ENCODE data around the gene NHLRC2. TPM values are rescaled to one million over a fixed set of nuclear protein-coding genes. Genes with fewer than 3 reads are reported as not detected.

NHLRC2 gene
- total RNA-seq, 2 donors from 2014 or later: 14.0 to 20.5 TPM

GRCh38 chr10:113876461-113876860 is 22.0 kb downstream of the NHLRC2 start:
- no peak for ATAC-seq (replicated peaks)
- Mint-ChIP-seq H3K36me3 (ENCODE audit: low read depth) (peaks cover 37% of the 10 kb centered on the region), H3K4me1 (peaks cover 14% of the 10 kb centered on the region), H3K4me3 (no peak overlapping the region), H3K9me3 (no peaks in the 10 kb centered on the region), H3K27ac (no peak overlapping the region), H3K27me3 (no peaks in the 10 kb centered on the region)

DNA sequence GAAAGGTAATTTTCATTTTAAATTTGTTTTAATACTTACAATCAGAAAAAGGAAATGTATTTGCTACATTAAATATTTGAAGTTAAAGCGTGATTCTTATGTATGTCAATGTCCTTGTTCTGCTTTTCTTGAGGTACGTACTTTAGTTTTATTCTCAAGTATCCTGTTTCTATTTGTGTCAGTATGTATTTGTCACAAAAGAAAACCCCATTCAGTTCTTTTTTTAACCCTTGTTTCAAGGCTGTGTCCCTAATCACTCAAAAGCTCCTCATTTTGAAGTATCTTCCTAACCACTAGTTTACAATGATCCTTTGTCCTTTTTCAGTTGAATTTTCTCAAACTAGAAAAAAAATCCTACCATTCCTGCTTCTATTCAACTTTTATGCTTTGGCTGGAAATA is 25.2 kb downstream of the NHLRC2 start:
- ATAC-seq (replicated peaks): no peak
- no peak overlapping the region for H3K4me3 Mint-ChIP-seq
- H3K27ac Mint-ChIP-seq: no peak overlapping the region
- H3K9me3 Mint-ChIP-seq: no peaks in the 10 kb centered on the region
- no peaks in the 10 kb centered on the region for H3K27me3 Mint-ChIP-seq
- peaks cover 11% of the 10 kb centered on the region for H3K4me1 Mint-ChIP-seq
- H3K36me3 Mint-ChIP-seq (ENCODE audit: low read depth): peaks cover 63% of the 10 kb centered on the region

GRCh38 chr10:113880236-113880635 is 25.8 kb downstream of the NHLRC2 start:
- Mint-ChIP-seq H3K36me3 (ENCODE audit: low read depth) (peaks cover 67% of the 10 kb centered on the region), H3K4me3 (no peak overlapping the region), H3K27ac (no peak overlapping the region), H3K9me3 (no peaks in the 10 kb centered on the region), H3K4me1 (peaks cover 6% of the 10 kb centered on the region), H3K27me3 (no peaks in the 10 kb centered on the region)
- no peak for ATAC-seq (replicated peaks)

GRCh38 chr10:113882240-113882639 is 27.8 kb downstream of the NHLRC2 start:
- no peaks in the 10 kb centered on the region for H3K27me3 Mint-ChIP-seq

DNA sequence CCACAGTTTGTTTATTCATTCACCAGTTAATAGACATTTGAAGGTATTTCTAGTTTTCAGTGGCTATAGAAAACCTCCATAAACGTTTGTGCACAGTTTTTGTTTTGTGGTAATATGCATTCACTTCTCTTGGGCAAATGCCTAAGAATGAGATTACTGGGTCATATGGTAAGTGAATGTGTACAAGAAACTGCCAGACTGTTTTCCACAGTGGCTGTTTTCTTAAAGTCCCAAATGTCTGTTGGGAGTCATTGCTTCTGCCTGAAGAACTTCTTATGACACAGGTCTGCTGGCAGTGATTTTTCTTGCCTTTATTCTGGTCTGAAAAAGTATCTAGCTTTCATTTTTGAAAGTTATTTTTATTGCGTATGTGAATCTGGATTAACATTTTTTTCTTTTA is 35.5 kb downstream of the NHLRC2 start:
- no peak for ATAC-seq (replicated peaks)
- Mint-ChIP-seq H3K4me1 (peaks cover 5% of the 10 kb centered on the region), H3K4me3 (no peak overlapping the region), H3K9me3 (no peaks in the 10 kb centered on the region), H3K36me3 (ENCODE audit: low read depth) (peaks cover 46% of the 10 kb centered on the region), H3K27me3 (no peaks in the 10 kb centered on the region), H3K27ac (no peak overlapping the region)

More at GRCh38 chr10:113882240-113882639, 27.8 kb downstream of the NHLRC2 start:
- Mint-ChIP-seq H3K4me1 (peaks cover 4% of the 10 kb centered on the region), H3K27ac (no peak overlapping the region), H3K4me3 (no peak overlapping the region), H3K36me3 (ENCODE audit: low read depth) (peaks cover 75% of the 10 kb centered on the region), H3K9me3 (no peaks in the 10 kb centered on the region)
- no peak for ATAC-seq (replicated peaks)

GRCh38 chr10:113890769-113891168 is 36.3 kb downstream of the NHLRC2 start:
- H3K36me3 Mint-ChIP-seq (ENCODE audit: low read depth): peaks cover 37% of the 10 kb centered on the region
- H3K4me1 Mint-ChIP-seq: peaks cover 5% of the 10 kb centered on the region
- no peak overlapping the region for H3K27ac Mint-ChIP-seq
- no peak for ATAC-seq (replicated peaks)
- H3K9me3 Mint-ChIP-seq: no peaks in the 10 kb centered on the region
- H3K4me3 Mint-ChIP-seq: no peak overlapping the region
- no peaks in the 10 kb centered on the region for H3K27me3 Mint-ChIP-seq

- Mint-ChIP-seq H3K36me3 (ENCODE audit: low read depth) (peaks cover 30% of the 10 kb centered on the region), H3K4me3 (no peak overlapping the region), H3K9me3 (no peaks in the 10 kb centered on the region), H3K27ac (no peak overlapping the region), H3K27me3 (no peaks in the 10 kb centered on the region), H3K4me1 (peaks cover 5% of the 10 kb centered on the region)
- ATAC-seq (replicated peaks): no peak
Observed at GRCh38 chr10:113891476-113891875, 37.0 kb downstream of the NHLRC2 start.

DNA sequence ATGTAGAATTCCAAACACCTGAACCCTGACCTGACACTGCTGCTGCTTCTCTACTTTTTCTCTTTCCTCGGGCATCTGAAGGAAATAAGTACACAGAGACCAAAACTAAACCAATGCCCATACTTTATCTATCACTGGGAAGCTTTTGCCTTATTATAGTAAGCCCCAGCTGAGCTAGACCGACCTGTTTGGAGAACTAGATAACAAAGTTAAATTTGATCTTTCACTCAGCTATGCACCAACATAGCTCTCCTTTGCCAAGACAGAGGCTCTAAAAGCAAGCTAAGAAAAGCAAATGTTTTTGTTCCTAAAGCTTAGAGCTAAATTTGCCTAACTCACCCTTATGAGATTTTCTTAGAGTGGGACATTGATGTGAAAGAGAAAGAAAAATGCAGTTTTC is 39.1 kb downstream of the NHLRC2 start:
- H3K9me3 Mint-ChIP-seq: no peaks in the 10 kb centered on the region

GRCh38 chr10:113894581-113894980 is 40.1 kb downstream of the NHLRC2 start:
- H3K9me3 Mint-ChIP-seq: no peaks in the 10 kb centered on the region
- H3K27me3 Mint-ChIP-seq: no peaks in the 10 kb centered on the region
- no peak overlapping the region for H3K4me3 Mint-ChIP-seq
- no peak for ATAC-seq (replicated peaks)
- H3K36me3 Mint-ChIP-seq (ENCODE audit: low read depth): peaks cover 34% of the 10 kb centered on the region
- no peak overlapping the region for H3K27ac Mint-ChIP-seq
- peaks cover 5% of the 10 kb centered on the region for H3K4me1 Mint-ChIP-seq

More for the DNA sequence above, 39.1 kb downstream of the NHLRC2 start:
- Mint-ChIP-seq H3K4me3 (no peak overlapping the region), H3K27me3 (no peaks in the 10 kb centered on the region), H3K36me3 (ENCODE audit: low read depth) (peaks cover 28% of the 10 kb centered on the region), H3K4me1 (peaks cover 5% of the 10 kb centered on the region), H3K27ac (no peak overlapping the region)
- no peak for ATAC-seq (replicated peaks)

DNA sequence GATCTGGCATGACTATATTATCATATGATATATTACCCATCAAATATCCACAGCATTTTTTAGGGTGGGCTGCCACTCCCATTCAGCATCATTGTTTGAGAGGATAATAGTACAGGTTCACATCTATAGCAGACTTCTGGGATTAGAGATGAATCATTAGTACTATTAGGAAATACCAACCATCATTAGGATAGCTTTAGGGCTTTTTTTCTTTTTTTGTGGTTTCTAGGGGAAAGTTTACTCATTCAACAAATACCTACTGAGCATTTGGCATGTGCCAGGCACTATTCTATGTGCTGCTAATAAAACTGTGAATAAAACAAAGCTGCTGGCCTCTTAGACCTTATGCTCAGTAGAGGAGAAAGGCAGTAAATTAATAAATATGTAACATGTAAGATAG is 40.6 kb downstream of the NHLRC2 start:
- Mint-ChIP-seq H3K4me3 (no peak overlapping the region), H3K9me3 (no peaks in the 10 kb centered on the region), H3K36me3 (ENCODE audit: low read depth) (peaks cover 29% of the 10 kb centered on the region), H3K27me3 (no peaks in the 10 kb centered on the region), H3K4me1 (peaks cover 5% of the 10 kb centered on the region), H3K27ac (no peak overlapping the region)
- ATAC-seq (replicated peaks): no peak

- ATAC-seq (replicated peaks): no peak
Observed at GRCh38 chr10:113897693-113898618, 43.5 kb downstream of the NHLRC2 start.

DNA sequence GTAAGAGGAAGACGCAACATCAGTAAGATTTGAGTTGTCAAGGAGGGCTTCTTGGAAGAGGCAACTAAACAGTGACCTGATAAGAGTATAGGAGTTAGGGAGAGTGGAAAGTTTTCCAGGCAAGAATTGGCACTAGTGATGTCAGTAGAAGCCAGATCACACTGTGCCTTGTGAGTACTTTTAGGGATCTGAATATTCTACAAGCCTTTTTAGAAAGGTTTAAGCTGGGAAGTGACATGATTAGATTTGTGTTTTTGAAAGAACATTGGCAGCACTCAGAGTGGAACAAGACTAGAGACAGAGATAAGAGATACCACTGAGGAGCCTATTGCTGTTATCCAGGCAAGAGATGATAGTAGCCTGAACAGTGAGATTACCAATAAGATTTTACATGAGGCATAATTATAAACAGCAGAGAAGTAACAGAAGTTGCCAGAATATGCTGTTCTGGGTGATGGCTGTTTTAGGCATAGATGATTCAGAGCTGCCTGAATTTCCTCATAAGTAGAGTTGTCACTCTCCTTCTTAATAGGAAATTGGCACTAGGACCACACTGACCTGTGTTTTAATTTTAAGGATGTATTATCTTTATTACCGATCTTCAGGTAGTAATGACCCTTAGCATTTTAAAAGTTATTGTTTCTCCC is 45.6 kb downstream of the NHLRC2 start:
- Mint-ChIP-seq H3K4me3 (no peak overlapping the region), H3K27ac (no peak overlapping the region), H3K36me3 (ENCODE audit: low read depth) (peaks cover 59% of the 10 kb centered on the region), H3K4me1 (no peaks in the 10 kb centered on the region), H3K27me3 (no peaks in the 10 kb centered on the region), H3K9me3 (no peaks in the 10 kb centered on the region)
- ATAC-seq (replicated peaks): no peak

More at GRCh38 chr10:113897693-113898618, 43.5 kb downstream of the NHLRC2 start:
- Mint-ChIP-seq H3K36me3 (ENCODE audit: low read depth) (peaks cover 42% of the 10 kb centered on the region), H3K9me3 (no peaks in the 10 kb centered on the region), H3K4me1 (no peaks in the 10 kb centered on the region), H3K27me3 (no peaks in the 10 kb centered on the region), H3K4me3 (no peak overlapping the region), H3K27ac (no peak overlapping the region)

DNA sequence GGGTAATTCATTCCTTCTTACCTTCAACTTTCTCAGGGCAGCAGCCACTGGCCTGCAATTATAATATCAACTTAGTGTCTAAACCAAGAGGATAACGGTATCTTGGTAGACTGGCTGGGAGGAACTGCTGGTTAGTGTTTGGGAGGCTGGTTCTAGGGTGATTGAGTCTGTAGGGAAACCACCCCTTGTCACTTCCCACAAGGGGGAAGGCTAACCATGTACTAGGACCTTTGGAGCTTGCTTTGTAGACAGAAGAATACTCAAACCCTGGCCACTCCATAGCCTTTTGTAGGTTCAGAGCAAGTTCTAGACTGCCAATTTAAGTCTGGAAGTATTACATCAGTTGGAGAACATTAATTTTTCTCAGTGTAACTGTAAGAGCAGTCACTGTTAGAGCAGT is 51.3 kb downstream of the NHLRC2 start:
- Mint-ChIP-seq H3K4me1 (no peaks in the 10 kb centered on the region), H3K9me3 (no peaks in the 10 kb centered on the region), H3K27me3 (no peaks in the 10 kb centered on the region), H3K27ac (no peak overlapping the region), H3K36me3 (ENCODE audit: low read depth) (peaks cover 71% of the 10 kb centered on the region), H3K4me3 (no peak overlapping the region)
- ATAC-seq (replicated peaks): no peak

DNA sequence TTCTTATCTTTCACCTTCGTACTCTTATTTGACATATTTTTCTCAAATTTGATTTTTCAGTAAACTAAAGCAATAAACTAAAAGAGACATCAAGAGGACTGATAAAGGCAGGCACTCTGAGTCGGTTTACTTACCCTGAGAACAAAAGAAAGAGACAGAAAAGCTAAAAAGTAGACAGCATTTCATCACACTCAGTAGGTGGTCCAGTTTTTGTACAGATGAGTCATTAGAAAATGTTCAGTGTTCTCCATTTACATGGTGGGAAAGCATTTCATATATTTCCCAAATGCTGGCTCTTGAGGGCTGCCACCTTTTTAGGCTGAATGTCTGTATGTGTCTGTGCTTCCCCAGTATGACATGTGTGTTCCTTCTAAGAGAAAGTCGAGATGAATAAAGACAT is 52.7 kb downstream of the NHLRC2 start:
- Mint-ChIP-seq H3K4me1 (no peaks in the 10 kb centered on the region), H3K9me3 (no peaks in the 10 kb centered on the region), H3K36me3 (ENCODE audit: low read depth) (peaks cover 67% of the 10 kb centered on the region), H3K27me3 (no peaks in the 10 kb centered on the region), H3K27ac (no peak overlapping the region), H3K4me3 (no peak overlapping the region)
- no peak for ATAC-seq (replicated peaks)

DNA sequence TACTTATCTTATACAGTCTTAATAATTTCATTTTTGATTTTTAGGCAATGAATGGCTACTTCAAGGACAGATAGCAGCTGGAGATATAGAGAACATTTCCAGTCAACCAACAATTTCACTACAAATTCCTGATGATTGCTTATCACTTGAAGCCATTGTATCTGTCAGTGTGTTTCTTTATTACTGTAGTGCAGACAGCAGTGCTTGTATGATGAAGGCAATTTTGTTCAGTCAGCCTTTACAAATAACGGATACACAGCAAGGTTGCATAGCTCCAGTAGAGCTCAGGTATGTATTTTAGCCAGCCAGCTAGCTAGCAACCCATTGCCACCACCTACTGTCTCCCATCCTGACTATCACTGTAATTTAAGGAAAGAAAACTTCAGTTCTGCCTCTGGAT is 53.8 kb downstream of the NHLRC2 start:
- Mint-ChIP-seq H3K36me3 (ENCODE audit: low read depth) (peaks cover 62% of the 10 kb centered on the region), H3K27me3 (no peaks in the 10 kb centered on the region), H3K4me1 (no peaks in the 10 kb centered on the region), H3K9me3 (no peaks in the 10 kb centered on the region), H3K27ac (no peak overlapping the region), H3K4me3 (no peak overlapping the region)
- ATAC-seq (replicated peaks): no peak
